GM23248 (cell line): ENCODE data around the gene KATNB1. TPM values are rescaled to one million over a fixed set of nuclear protein-coding genes. Genes with fewer than 3 reads are reported as not detected.

Source experiments
- DNase-seq: peaks from one replicate; pipeline ENCODE4 v3.0.0-alpha.2; 2015
- H2AFZ ChIP-seq: fragments of 200-600 bp; sonication (generic); 2 replicates; pipeline ENCODE4 v1.6.1; 2016; ENCODE audit warnings: antibody characterized with exemption
- H3F3A ChIP-seq: fragments of 200-600 bp; sonication (generic); 2 replicates; pipeline ENCODE4 v1.6.1; 2016; ENCODE audit warnings: mild to moderate bottlenecking, antibody characterized with exemption, mixed run types; ENCODE audit not compliant: insufficient read depth
- H3K27ac ChIP-seq: fragments of 200-600 bp; sonication (generic); 2 replicates; pipeline ENCODE4 v1.5.1; 2016; ENCODE audit warnings: mild to moderate bottlenecking
- H3K27me3 ChIP-seq: fragments of 200-600 bp; sonication (generic); replicated peaks from 2 replicates; pipeline ENCODE4 v1.6.1; 2016; ENCODE audit warnings: mild to moderate bottlenecking; ENCODE audit not compliant: insufficient read depth
- H3K36me3 ChIP-seq: fragments of 200-600 bp; sonication (generic); 2 replicates; pipeline ENCODE4 v1.6.1; 2016; ENCODE audit warnings: low read depth, mild to moderate bottlenecking
- H3K4me1 ChIP-seq: fragments of 200-600 bp; sonication (generic); 2 replicates; pipeline ENCODE4 v1.6.1; 2016; ENCODE audit warnings: mild to moderate bottlenecking; ENCODE audit not compliant: insufficient read depth
- H3K4me2 ChIP-seq: fragments of 200-600 bp; sonication (generic); one replicate; pipeline ENCODE4 v1.6.1; 2016; ENCODE audit warnings: mild to moderate bottlenecking; ENCODE audit not compliant: unreplicated experiment
- H3K4me3 ChIP-seq: fragments of 200-600 bp; sonication (generic); 2 replicates; pipeline ENCODE4 v1.5.1; 2016; ENCODE audit warnings: mild to moderate bottlenecking
- H3K79me2 ChIP-seq: fragments of 200-600 bp; sonication (generic); 2 replicates; pipeline ENCODE4 v1.6.1; 2016; ENCODE audit warnings: mild to moderate bottlenecking; ENCODE audit not compliant: insufficient read depth
- H3K9ac ChIP-seq: fragments of 200-600 bp; sonication (generic); 2 replicates; pipeline ENCODE4 v1.6.1; 2016; ENCODE audit warnings: mild to moderate bottlenecking
- H3K9me2 ChIP-seq: fragments of 200-600 bp; sonication (generic); 2 replicates; pipeline ENCODE4 v1.6.1; 2016; ENCODE audit warnings: mixed run types, mild to moderate bottlenecking, moderate library complexity; ENCODE audit not compliant: insufficient read depth
- H3K9me3 ChIP-seq: fragments of 200-600 bp; sonication (generic); one replicate; pipeline ENCODE4 v1.6.1; 2017; ENCODE audit warnings: low read depth
- H4K20me1 ChIP-seq: fragments of 200-600 bp; sonication (generic); 2 replicates; pipeline ENCODE4 v1.6.0; 2016; ENCODE audit not compliant: insufficient read depth
- EZH2 ChIP-seq: fragments of 200-600 bp; sonication (generic); IDR thresholded peaks from 2 replicates; pipeline ENCODE4 v1.6.1; 2018; ENCODE audit warnings: antibody characterized with exemption, mild to moderate bottlenecking; ENCODE audit not compliant: insufficient read depth, poor library complexity, severe bottlenecking
- EZH2phosphoT487 ChIP-seq: fragments of 200-600 bp; sonication (generic); IDR thresholded peaks from 2 replicates; pipeline ENCODE4 v1.6.1; 2018; ENCODE audit warnings: antibody characterized with exemption, moderate library complexity, mild to moderate bottlenecking, low read depth; ENCODE audit not compliant: insufficient read depth
- WGBS, 2 experiments: methylation state at CpG; one replicate each; pipeline ENCODE4 v1.1.6; 2015 to 2017; ENCODE audit warnings: low lambda C conversion rate in 2 of 2, low coverage in 1 of 2; ENCODE audit errors: missing lambda C conversion rate in 2 of 2; 5-methylcytosine and 5-hydroxymethylcytosine counted together
- in situ Hi-C: fragments of 300-500 bp; cut with MboI; formaldehyde crosslinking; loops from 2 replicates; pipeline ENCODE4 v1.15.0; 2020
- polyA plus RNA-seq: library from polyadenylated mRNA; unstranded; fragments of >200 nt; fragmentation: Nextera tagmentation; extraction: Ambion mirVana; gene quantifications from 2 replicates; pipeline ENCODE4 v1.2.1, GENCODE V29; 2016
- total RNA-seq: library from RNA; depleted of rRNA; stranded (reverse); fragments of >200 nt; shearing (Covaris generic); gene quantifications from 2 replicates; pipeline ENCODE4 v1.2.3, GENCODE V29; 2014

Gene KATNB1
- total and polyA plus RNA-seq, 2 experiments from 2014 or later = 19.3 to 20.2 TPM

GRCh38 chr16:57750796-57751538 lies 15.4 kb downstream of the KATNB1 start:
- H2AFZ ChIP-seq = no peak overlapping the region
- H3K9me3 ChIP-seq = no peaks in the 10 kb centered on the region
- no peaks in the 10 kb centered on the region for H4K20me1 ChIP-seq
- WGBS, 2 experiments = 90 to 91% methylated on average over 24 of the region's 24 CpGs
- no peaks in the 10 kb centered on the region for H3K79me2 ChIP-seq
- H3K27ac ChIP-seq = no peak overlapping the region
- TF ChIP-seq EZH2phosphoT487 = no peak
- TF ChIP-seq EZH2 = no peak
- H3F3A ChIP-seq = no peaks in the 10 kb centered on the region
- no peak overlapping the region for H3K4me2 ChIP-seq
- H3K9me2 ChIP-seq = no peaks in the 10 kb centered on the region
- no peak overlapping the region for H3K9ac ChIP-seq
- no peak for DNase-seq
- no peak overlapping the region for H3K4me3 ChIP-seq
- H3K4me1 ChIP-seq = no peaks in the 10 kb centered on the region
- no peaks in the 10 kb centered on the region for H3K36me3 ChIP-seq
- H3K27me3 ChIP-seq = no peaks in the 10 kb centered on the region
- in situ Hi-C loops = no loop called here

GRCh38 chr16:57751539-57752202 lies 16.1 kb downstream of the KATNB1 start:
- H3K4me3 ChIP-seq = no peak overlapping the region
- in situ Hi-C loops = no loop called here
- H3K27me3 ChIP-seq = no peaks in the 10 kb centered on the region
- DNase-seq = no peak
- no peak overlapping the region for H3K27ac ChIP-seq
- H3K4me1 ChIP-seq = no peaks in the 10 kb centered on the region
- TF ChIP-seq EZH2phosphoT487 (no peak), EZH2 (no peak)
- H3K9me2 ChIP-seq = no peaks in the 10 kb centered on the region
- H3F3A ChIP-seq = no peaks in the 10 kb centered on the region
- no peaks in the 10 kb centered on the region for H4K20me1 ChIP-seq
- no peaks in the 10 kb centered on the region for H3K79me2 ChIP-seq
- no peak overlapping the region for H3K4me2 ChIP-seq
- H3K9me3 ChIP-seq = no peaks in the 10 kb centered on the region
- 92% methylated on average over 26 of the region's 26 CpGs for WGBS, 2 experiments
- H3K9ac ChIP-seq = no peak overlapping the region
- H3K36me3 ChIP-seq = no peaks in the 10 kb centered on the region
- H2AFZ ChIP-seq = no peak overlapping the region

GRCh38 chr16:57752203-57752580 lies 16.6 kb downstream of the KATNB1 start:
- no peak overlapping the region for H2AFZ ChIP-seq
- no peaks in the 10 kb centered on the region for H3F3A ChIP-seq
- in situ Hi-C loops = no loop called here
- no peaks in the 10 kb centered on the region for H3K9me2 ChIP-seq
- no peak overlapping the region for H3K4me2 ChIP-seq
- H3K4me1 ChIP-seq = no peaks in the 10 kb centered on the region
- no peaks in the 10 kb centered on the region for H3K9me3 ChIP-seq
- no peaks in the 10 kb centered on the region for H4K20me1 ChIP-seq
- no peak overlapping the region for H3K4me3 ChIP-seq
- no peak for DNase-seq
- no peaks in the 10 kb centered on the region for H3K27me3 ChIP-seq
- TF ChIP-seq EZH2phosphoT487 (no peak), EZH2 (no peak)
- H3K9ac ChIP-seq = no peak overlapping the region
- WGBS, 2 experiments = 85 to 87% methylated on average over 6 of the region's 6 CpGs
- no peak overlapping the region for H3K27ac ChIP-seq
- H3K36me3 ChIP-seq = no peaks in the 10 kb centered on the region
- no peaks in the 10 kb centered on the region for H3K79me2 ChIP-seq

GRCh38 chr16:57752581-57753447 lies 17.2 kb downstream of the KATNB1 start:
- Histone ChIP-seq H3K9me2 (no peaks in the 10 kb centered on the region), H3K27me3 (no peaks in the 10 kb centered on the region), H2AFZ (no peak overlapping the region), H3K9me3 (no peaks in the 10 kb centered on the region), H3K4me2 (no peak overlapping the region), H3F3A (no peaks in the 10 kb centered on the region), H3K4me1 (no peaks in the 10 kb centered on the region), H3K36me3 (no peaks in the 10 kb centered on the region), H4K20me1 (no peaks in the 10 kb centered on the region), H3K79me2 (no peaks in the 10 kb centered on the region), H3K9ac (no peak overlapping the region), H3K4me3 (no peak overlapping the region), H3K27ac (no peak overlapping the region)
- in situ Hi-C loops = no loop called here
- 94 to 96% methylated on average over 38 to 44 of the region's 44 CpGs for WGBS, 2 experiments
- no peak for DNase-seq
- no peak for TF ChIP-seq EZH2phosphoT487
- no peak for TF ChIP-seq EZH2
